IMR-90 (cell line): ENCODE data around the gene TMEM221. TPM values are rescaled to one million over a fixed set of nuclear protein-coding genes. Genes with fewer than 3 reads are reported as not detected.

Source experiments
- ATAC-seq: fragments of 200-7000 bp; cut with Tn5 transposase; 2 replicates; pipeline ENCODE4 v1.9.1; 2020; ENCODE audit warnings: low read depth, mild to moderate bottlenecking, moderate library complexity
- BruUV-seq: library from RNA; stranded (reverse); fragments of 400-500 nt; replicated peaks from 2 replicates; lab custom pipeline; 2021; lab: Mats Ljungman, UMichigan
- CTCF ChIA-PET: fragments of 300-600 bp; formaldehyde crosslinking; extraction: SDS; loops from one replicate; lab custom pipeline; 2021; ENCODE audit warnings: antibody characterized with exemption; lab: Yijun Ruan, JAX
- POLR2A ChIA-PET: fragments of 300-600 bp; sonication (Branson Sonifier 250); formaldehyde crosslinking; loops from one replicate; lab custom pipeline; 2022; ENCODE audit warnings: antibody characterized with exemption; ENCODE audit not compliant: unreplicated experiment; lab: Charles Lee
- DNase-seq: peaks from one replicate; pipeline ENCODE4 v3.0.0; 2013
- H2AFZ ChIP-seq: replicated peaks from 2 replicates; pipeline ENCODE3; 2013; ENCODE audit warnings: low read length, mild to moderate bottlenecking; ENCODE audit not compliant: poor library complexity
- H2AK5ac ChIP-seq: 2 replicates; pipeline ENCODE4 v1.6.1; 2013; ENCODE audit warnings: low read depth, low read length, inconsistent platforms
- H2AK9ac ChIP-seq: replicated peaks from 2 replicates; pipeline ENCODE3; 2013; ENCODE audit warnings: mild to moderate bottlenecking, low read depth, low read length, moderate library complexity; ENCODE audit not compliant: poor library complexity
- H2BK120ac ChIP-seq: 2 replicates; pipeline ENCODE4 v1.6.1; 2013; ENCODE audit warnings: low read depth, low read length, inconsistent platforms
- H2BK15ac ChIP-seq: 3 replicates; pipeline ENCODE4 v1.6.1; 2013; ENCODE audit warnings: low read depth, low read length, inconsistent platforms
- H2BK20ac ChIP-seq: 2 replicates; pipeline ENCODE4 v1.6.1; 2013; ENCODE audit warnings: low read depth, mild to moderate bottlenecking, inconsistent platforms, low read length, moderate library complexity
- H2BK5ac ChIP-seq: 2 replicates; pipeline ENCODE4 v1.6.1; 2013; ENCODE audit warnings: mild to moderate bottlenecking, low read depth, low read length, inconsistent platforms; ENCODE audit not compliant: poor library complexity, severe bottlenecking
- H3K14ac ChIP-seq: replicated peaks from 2 replicates; pipeline ENCODE4 v1.6.1; 2013; ENCODE audit warnings: low read depth, low read length, inconsistent platforms
- H3K18ac ChIP-seq: 2 replicates; pipeline ENCODE4 v1.6.1; 2013; ENCODE audit warnings: low read depth, low read length, control low read depth
- H3K23ac ChIP-seq: 2 replicates; pipeline ENCODE4 v1.6.1; 2013; ENCODE audit warnings: low read depth, low read length, inconsistent platforms
- H3K27ac ChIP-seq: 2 replicates; pipeline ENCODE4 v1.5.1; 2013; ENCODE audit warnings: mild to moderate bottlenecking, control low read depth, low read length; ENCODE audit not compliant: insufficient read depth
- H3K27me3 ChIP-seq: 2 replicates; pipeline ENCODE4 v1.6.1; 2013; ENCODE audit warnings: low read length; ENCODE audit not compliant: control insufficient read depth, insufficient read depth
- H3K36me3 ChIP-seq: 2 replicates; pipeline ENCODE4 v1.6.1; 2013; ENCODE audit warnings: low read length, mixed read lengths; ENCODE audit not compliant: control insufficient read depth, insufficient read depth
- H3K4ac ChIP-seq: 2 replicates; pipeline ENCODE4 v1.6.1; 2013; ENCODE audit warnings: low read depth, low read length, inconsistent platforms
- H3K4me1 ChIP-seq: 2 replicates; pipeline ENCODE4 v1.6.1; 2013; ENCODE audit warnings: low read length, mixed read lengths; ENCODE audit not compliant: control insufficient read depth, insufficient read depth
- H3K4me2 ChIP-seq: 2 replicates; pipeline ENCODE4 v1.6.1; 2013; ENCODE audit warnings: low read depth, mild to moderate bottlenecking, control low read depth, low read length, moderate library complexity
- H3K4me3 ChIP-seq: 2 replicates; pipeline ENCODE4 v1.5.1; 2013; ENCODE audit warnings: low read depth, mild to moderate bottlenecking, control low read depth, low read length, moderate library complexity; ENCODE audit not compliant: insufficient read depth
- H3K56ac ChIP-seq: 2 replicates; pipeline ENCODE4 v1.6.1; 2013; ENCODE audit warnings: low read length, inconsistent platforms; ENCODE audit not compliant: insufficient read depth; ENCODE audit errors: extremely low read depth
- H3K79me1 ChIP-seq, 2 experiments: 2 replicates each; pipeline ENCODE4 v1.6.1; 2013; ENCODE audit warnings: low read length in 2 of 2, inconsistent platforms in 1 of 2, low read depth in 1 of 2
- H3K9ac ChIP-seq: 2 replicates; pipeline ENCODE4 v1.6.1; 2013; ENCODE audit warnings: low read depth, low read length, control low read depth
- H3K9me1 ChIP-seq: 2 replicates; pipeline ENCODE4 v1.6.1; 2013; ENCODE audit warnings: low read length, inconsistent platforms; ENCODE audit not compliant: insufficient read depth
- H3K9me3 ChIP-seq: 2 replicates; pipeline ENCODE4 v1.6.1; 2013; ENCODE audit warnings: low read length; ENCODE audit not compliant: control insufficient read depth, insufficient read depth
- H4K20me1 ChIP-seq: 2 replicates; pipeline ENCODE4 v1.6.1; 2013; ENCODE audit warnings: low read length, inconsistent platforms; ENCODE audit not compliant: insufficient read depth
- H4K5ac ChIP-seq: 2 replicates; pipeline ENCODE4 v1.6.1; 2013; ENCODE audit warnings: mild to moderate bottlenecking, low read depth, low read length, control low read depth
- H4K8ac ChIP-seq, 2 experiments: 2 replicates each; pipeline ENCODE4 v1.6.1; 2013; ENCODE audit warnings: low read depth in 2 of 2, low read length in 2 of 2, control low read depth in 1 of 2, inconsistent platforms in 1 of 2
- H4K91ac ChIP-seq: 2 replicates; pipeline ENCODE4 v1.6.1; 2013; ENCODE audit warnings: low read depth, low read length, inconsistent platforms; ENCODE audit not compliant: insufficient read depth
- CEBPB ChIP-seq: IDR thresholded peaks from 2 replicates; pipeline ENCODE4 v1.6.1; 2012; ENCODE audit warnings: low read depth, low read length, improper control_type of control experiment
- WGBS, 2 experiments: methylation state at CpG; one replicate each; pipeline versions ENCODE4 v1.1.5 to v1.1.7; 2013; ENCODE audit warnings: missing lambda C conversion rate in 2 of 2; ENCODE audit not compliant: insufficient read length in 1 of 2; ENCODE audit errors: extremely low coverage in 2 of 2; 5-methylcytosine and 5-hydroxymethylcytosine counted together
- dilution Hi-C: fragments of 300-500 bp; cut with HindIII; formaldehyde crosslinking; loops from one replicate; pipeline ENCODE4 v1.14.3; 2018; ENCODE audit warnings: low sequenced_read_pairs; ENCODE audit not compliant: unreplicated experiment
- in situ Hi-C: fragments of 300-500 bp; cut with MboI; formaldehyde crosslinking; loops from 3 replicates; pipeline ENCODE4 v1.14.3; 2019; ENCODE audit warnings: low sequenced_read_pairs, inconsistent platforms, mixed read lengths
- intact Hi-C: fragments of 100-400 bp; cut with micrococcal nuclease; formaldehyde crosslinking; loops from 2 replicates; pipeline ENCODE4 v1.10.0; 2022
- polyA plus RNA-seq, 3 experiments: library from polyadenylated mRNA; depleted of rRNA; stranded (reverse); fragments of >200 nt; gene quantifications; 2 replicates each; pipeline ENCODE4 v1.2.3, GENCODE V29; 2012; ENCODE audit warnings: low replicate concordance in 1 of 3
- total RNA-seq: library from RNA; depleted of rRNA; stranded (reverse); fragments of >200 nt; gene quantifications from 2 replicates; pipeline ENCODE4 v1.2.3, GENCODE V29; 2012

Gene TMEM221
- total and polyA plus RNA-seq, 2 of the 4 experiments (the other 2 are of a cell fraction), result 0.12 TPM; not detected in 1

GRCh38 chr19:17391371-17392151 lies 56.9 kb downstream of the TMEM221 start:
- H3K79me1 ChIP-seq, result no peaks in the 10 kb centered on the region
- no peaks in the 10 kb centered on the region for H4K20me1 ChIP-seq
- peak overlapping the region; percentile 73 for H3K4me2 ChIP-seq
- dilution Hi-C loops (no loop called here), intact Hi-C loops (loop anchor here (10.0 kb wide), 1 partner anchor 163 kb away; the partner anchor contains the start of gene COLGALT1), in situ Hi-C loops (no loop called here)
- TF ChIP-seq CEBPB, result no peak
- no peak overlapping the region for H3K18ac ChIP-seq
- 0 out of 2 replicates have a peak overlapping the region, but pooled peaks have one; percentile 30 for H3K9ac ChIP-seq
- H2AK9ac ChIP-seq, result peak overlapping the region; percentile 77
- H3K14ac ChIP-seq, result no peak overlapping the region
- no peak overlapping the region for H3K27ac ChIP-seq
- ChIA-PET POLR2A (no interaction called here), CTCF (interaction anchor here (0.5 kb wide), 1 partner anchor 46 kb away, joined by 3 read pairs; no protein-coding TSS in a partner anchor)
- H3K4me3 ChIP-seq, result peak overlapping the region; percentile 27
- no peak overlapping the region for H2AK5ac ChIP-seq
- no peaks in the 10 kb centered on the region for H3K36me3 ChIP-seq
- peaks cover 2% of the 10 kb centered on the region; the same call in 1 of the 2 replicates for H3K4me1 ChIP-seq
- ATAC-seq (no peak), DNase-seq (no peak)
- no TSS peak for BruUV-seq
- H3K56ac ChIP-seq, result no peak overlapping the region
- H3K27me3 ChIP-seq, result peaks cover 3% of the 10 kb centered on the region
- H2BK5ac ChIP-seq, result no peak overlapping the region
- no peak overlapping the region for H4K91ac ChIP-seq
- WGBS, 2 experiments, result 10% methylated on average over 14 of the region's 26 CpGs; no CpG with 5 or more reads in 1 of the 2 experiments
- peak overlapping the region in 1 of 2 experiments; percentile 42; a peak in 1 of 4 replicates for H4K8ac ChIP-seq
- H3K9me1 ChIP-seq, result no peaks in the 10 kb centered on the region
- H3K4ac ChIP-seq, result no peak overlapping the region
- H3K23ac ChIP-seq, result no peak overlapping the region
- H2BK120ac ChIP-seq, result no peak overlapping the region
- no peak overlapping the region for H2BK15ac ChIP-seq
- peak overlapping the region; percentile 49; the same call in 1 of the 2 replicates for H4K5ac ChIP-seq
- peak overlapping the region; percentile 97 for H2AFZ ChIP-seq
- peaks cover 9% of the 10 kb centered on the region; the same call in 1 of the 2 replicates for H3K9me3 ChIP-seq
- H2BK20ac ChIP-seq, result no peak overlapping the region
